DND-41 (cell line): ENCODE results near the gene MYL3.

Source experiments
- ATAC-seq: fragments of 200-7000 bp; cut with Tn5 transposase; 3 replicates; pipeline ENCODE4 v1.9.1; 2021; ENCODE audit warnings: low read depth; ENCODE audit not compliant: insufficient read depth
- DNase-seq: peaks from one replicate; pipeline ENCODE4 v3.0.0-alpha.2; 2020
- H2AFZ ChIP-seq: 2 replicates; pipeline ENCODE4 v1.6.0; 2012; ENCODE audit warnings: low read depth, low read length
- H3K27ac ChIP-seq: 2 replicates; pipeline ENCODE4 v1.5.1; 2012; ENCODE audit warnings: low read length, inconsistent platforms
- H3K27me3 ChIP-seq: fragments of 200-600 bp; sonication (generic); 2 replicates; pipeline ENCODE4 v1.6.0; 2012; ENCODE audit warnings: low read length, mild to moderate bottlenecking, inconsistent platforms; ENCODE audit not compliant: insufficient read depth, poor library complexity
- H3K36me3 ChIP-seq: 2 replicates; pipeline ENCODE4 v1.5.1; 2012; ENCODE audit warnings: low read length, inconsistent platforms; ENCODE audit not compliant: insufficient read depth
- H3K4me1 ChIP-seq: 2 replicates; pipeline ENCODE4 v1.5.1; 2012; ENCODE audit warnings: mild to moderate bottlenecking, low read length; ENCODE audit not compliant: insufficient read depth
- H3K4me2 ChIP-seq: 2 replicates; pipeline ENCODE4 v1.6.0; 2012; ENCODE audit warnings: mild to moderate bottlenecking, moderate library complexity, low read length, inconsistent platforms; ENCODE audit not compliant: insufficient read depth
- H3K4me3 ChIP-seq, 2 experiments: fragments of 200-600 bp in 1 of 2; shearing (Covaris generic) in 1 of 2; 2 replicates each; pipeline ENCODE4 v1.5.1; 2012 to 2016; ENCODE audit warnings: inconsistent platforms in 2 of 2, low read length in 2 of 2, mild to moderate bottlenecking in 2 of 2, low read depth in 1 of 2, moderate library complexity in 1 of 2
- H3K79me2 ChIP-seq: 2 replicates; pipeline ENCODE4 v1.6.0; 2012; ENCODE audit warnings: low read length, inconsistent platforms; ENCODE audit not compliant: insufficient read depth
- H3K9ac ChIP-seq: 2 replicates; pipeline ENCODE4 v1.6.0; 2012; ENCODE audit warnings: low read depth, mild to moderate bottlenecking, inconsistent platforms, low read length, moderate library complexity
- H3K9me3 ChIP-seq: 2 replicates; pipeline ENCODE4 v1.5.1; 2012; ENCODE audit warnings: low read length, moderate library complexity, mild to moderate bottlenecking, inconsistent platforms; ENCODE audit not compliant: insufficient read depth, severe bottlenecking
- H4K20me1 ChIP-seq: 2 replicates; pipeline ENCODE4 v1.6.0; 2012; ENCODE audit warnings: low read length; ENCODE audit not compliant: insufficient read depth
- EZH2 ChIP-seq: IDR thresholded peaks from 3 replicates; pipeline ENCODE4 v1.6.1; 2012; ENCODE audit warnings: borderline replicate concordance, low read depth, mild to moderate bottlenecking, moderate library complexity, low read length, inconsistent platforms; ENCODE audit not compliant: severe bottlenecking
- TF ChIP-seq, protein P1 (sequence below): IDR thresholded peaks from 2 replicates; pipeline ENCODE4 v1.5.1; 2012; ENCODE audit warnings: borderline replicate concordance, low read length, moderate library complexity, mild to moderate bottlenecking; ENCODE audit not compliant: poor library complexity, severe bottlenecking; ENCODE audit errors: extremely low read depth

Gene MYL3

DNA sequence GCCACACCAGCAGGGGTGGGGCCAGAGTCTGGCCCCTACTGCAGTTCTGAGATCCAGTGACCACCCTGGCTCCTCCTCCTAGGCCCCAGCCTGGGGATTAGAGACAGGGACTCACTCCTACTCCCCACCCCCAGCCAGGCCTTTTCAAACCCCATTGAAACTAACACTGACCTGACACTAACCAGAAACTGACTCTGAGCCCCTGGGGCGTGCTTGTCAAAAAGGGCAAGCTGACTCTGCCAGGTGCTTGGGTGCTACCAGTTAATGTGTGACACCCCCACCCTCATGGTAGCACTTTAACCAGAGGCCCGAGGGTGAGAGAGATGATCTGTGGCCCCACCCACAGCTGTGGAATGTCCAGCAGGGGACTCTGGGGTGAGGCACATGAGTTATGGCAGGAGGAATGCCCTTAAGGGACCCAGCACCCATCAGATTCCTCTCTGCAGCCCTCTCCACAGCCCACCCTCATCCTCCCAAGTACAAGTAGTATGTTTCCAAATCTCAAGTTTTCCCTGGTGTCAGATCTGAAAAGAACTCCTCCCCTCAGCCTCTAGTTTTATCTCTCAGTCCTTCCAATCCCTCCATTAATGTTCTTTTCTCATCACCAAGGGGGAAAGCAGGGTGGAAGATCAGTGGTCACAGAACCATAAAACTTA is 15.7 kb upstream of the MYL3 start:
- Histone ChIP-seq H4K20me1 (no peaks in the 10 kb centered on the region), H3K9me3 (no peaks in the 10 kb centered on the region), H2AFZ (no peak overlapping the region), H3K4me3 (no peak overlapping the region), H3K36me3 (no peaks in the 10 kb centered on the region), H3K27ac (no peak overlapping the region), H3K27me3 (no peaks in the 10 kb centered on the region), H3K4me2 (no peak overlapping the region), H3K9ac (no peak overlapping the region), H3K79me2 (no peaks in the 10 kb centered on the region), H3K4me1 (no peaks in the 10 kb centered on the region)
- DNase-seq: no peak
- TF ChIP-seq, protein P1, sequence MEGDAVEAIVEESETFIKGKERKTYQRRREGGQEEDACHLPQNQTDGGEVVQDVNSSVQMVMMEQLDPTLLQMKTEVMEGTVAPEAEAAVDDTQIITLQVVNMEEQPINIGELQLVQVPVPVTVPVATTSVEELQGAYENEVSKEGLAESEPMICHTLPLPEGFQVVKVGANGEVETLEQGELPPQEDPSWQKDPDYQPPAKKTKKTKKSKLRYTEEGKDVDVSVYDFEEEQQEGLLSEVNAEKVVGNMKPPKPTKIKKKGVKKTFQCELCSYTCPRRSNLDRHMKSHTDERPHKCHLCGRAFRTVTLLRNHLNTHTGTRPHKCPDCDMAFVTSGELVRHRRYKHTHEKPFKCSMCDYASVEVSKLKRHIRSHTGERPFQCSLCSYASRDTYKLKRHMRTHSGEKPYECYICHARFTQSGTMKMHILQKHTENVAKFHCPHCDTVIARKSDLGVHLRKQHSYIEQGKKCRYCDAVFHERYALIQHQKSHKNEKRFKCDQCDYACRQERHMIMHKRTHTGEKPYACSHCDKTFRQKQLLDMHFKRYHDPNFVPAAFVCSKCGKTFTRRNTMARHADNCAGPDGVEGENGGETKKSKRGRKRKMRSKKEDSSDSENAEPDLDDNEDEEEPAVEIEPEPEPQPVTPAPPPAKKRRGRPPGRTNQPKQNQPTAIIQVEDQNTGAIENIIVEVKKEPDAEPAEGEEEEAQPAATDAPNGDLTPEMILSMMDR: no peak
- no peak for TF ChIP-seq EZH2
- ATAC-seq: no peak

DNA sequence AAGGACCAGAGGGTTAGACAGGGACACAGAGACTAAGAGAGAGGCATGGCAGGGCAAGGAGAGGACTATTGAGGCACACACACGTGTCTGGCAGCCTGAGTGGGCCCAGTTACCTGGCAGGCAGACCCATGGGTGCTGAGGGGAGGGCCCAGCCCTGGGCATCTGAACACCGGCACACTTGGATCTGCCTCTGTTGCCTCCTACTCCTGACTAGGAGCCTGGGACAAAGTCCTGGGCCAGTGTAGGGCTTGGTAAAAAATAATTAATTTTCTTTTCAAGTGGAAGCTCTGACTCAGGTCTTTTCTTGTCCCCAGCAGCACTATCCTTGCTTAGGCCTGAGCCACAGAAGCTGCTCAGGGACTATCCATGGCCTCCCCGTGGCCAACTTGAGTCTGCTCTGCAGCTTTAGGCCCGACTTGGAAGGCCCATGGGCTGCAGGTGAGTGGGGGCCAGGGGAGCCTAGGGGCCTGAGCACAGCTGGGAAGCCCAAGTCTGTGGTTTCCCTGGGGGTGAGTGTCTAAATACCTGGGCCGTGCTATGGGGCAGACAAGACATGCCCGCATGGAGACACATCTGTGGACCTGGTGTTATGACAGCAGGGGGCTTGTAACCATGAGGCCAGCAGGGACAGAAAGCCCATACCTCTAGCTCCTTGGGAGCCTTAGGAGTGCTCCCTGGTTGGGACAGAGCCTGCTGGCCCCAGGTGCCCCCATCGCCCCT is 14.3 kb upstream of the MYL3 start, which contains the start of gene PTH1R:
PTH1R (plus strand) TSS at position 316 of the 720 bp plus-strand sequence. CDS start 5,839 bp downstream, outside the sequence.
- DNase-seq: no peak
- Histone ChIP-seq H3K4me1 (no peaks in the 10 kb centered on the region), H3K27me3 (no peaks in the 10 kb centered on the region), H3K36me3 (no peaks in the 10 kb centered on the region), H3K9me3 (no peaks in the 10 kb centered on the region), H3K4me3 (no peak within 1 kb of the TSS), H3K4me2 (no peak within 1 kb of the TSS), H3K79me2 (no peaks in the 10 kb centered on the region), H4K20me1 (no peaks in the 10 kb centered on the region), H2AFZ (no peak within 1 kb of the TSS), H3K9ac (no peak within 1 kb of the TSS), H3K27ac (no peak within 1 kb of the TSS)
- no peak for ATAC-seq
- no peak for TF ChIP-seq EZH2
- TF ChIP-seq, protein P1: no peak

DNA sequence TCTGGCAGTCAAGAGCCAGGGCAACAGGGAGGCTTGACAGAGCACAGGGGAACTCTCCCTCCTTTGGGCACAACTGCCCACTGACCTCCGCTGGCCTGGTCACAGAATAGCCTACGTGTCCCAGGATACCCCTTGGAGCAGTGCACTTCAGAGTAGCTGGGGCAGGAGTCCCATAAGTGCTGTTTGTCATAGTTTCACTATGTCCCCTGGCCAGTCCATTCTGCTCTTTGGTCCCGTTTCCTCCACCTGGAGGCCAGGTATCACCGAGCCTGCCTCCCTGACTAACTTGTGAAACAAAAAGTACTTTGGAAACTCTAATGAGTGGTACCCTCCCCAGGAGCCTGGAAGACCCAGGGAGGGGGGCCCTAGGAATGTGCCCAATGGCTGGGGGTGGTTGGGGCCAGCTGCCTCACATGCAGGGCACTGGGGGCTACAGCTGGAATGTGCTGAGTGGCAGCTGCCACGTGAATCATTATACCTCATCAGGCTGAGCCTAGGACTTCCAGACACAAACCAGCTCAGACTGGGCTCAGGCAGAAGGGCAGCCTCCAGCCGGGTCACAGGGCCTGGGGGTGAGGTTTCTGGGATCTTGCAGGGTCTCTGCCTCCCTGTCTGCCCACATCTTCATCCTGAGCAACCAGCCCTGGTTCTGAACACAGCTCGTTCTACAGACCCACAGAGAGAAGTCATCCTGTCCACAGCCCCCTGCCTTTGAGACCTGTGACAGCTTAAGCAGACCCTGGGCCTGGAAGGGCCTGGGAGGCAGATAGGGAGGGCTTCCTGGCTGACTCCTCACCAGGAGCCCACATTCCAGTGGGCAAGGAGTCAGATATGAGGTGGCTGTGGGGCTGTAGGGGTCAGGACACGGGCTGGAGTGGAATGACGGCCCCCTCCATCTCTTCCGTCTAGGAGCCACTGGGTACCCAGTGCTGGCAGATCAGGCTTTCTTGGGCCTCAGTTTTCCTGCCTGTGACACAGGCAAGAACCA is 13.4 kb upstream of the MYL3 start:
- Histone ChIP-seq H2AFZ (no peak overlapping the region), H3K4me2 (no peak overlapping the region), H3K9me3 (no peaks in the 10 kb centered on the region), H4K20me1 (no peaks in the 10 kb centered on the region; the same call in 1 of the 2 replicates), H3K4me1 (no peaks in the 10 kb centered on the region), H3K27ac (no peak overlapping the region), H3K9ac (no peak overlapping the region), H3K79me2 (no peaks in the 10 kb centered on the region), H3K4me3 (no peak overlapping the region), H3K27me3 (no peaks in the 10 kb centered on the region), H3K36me3 (no peaks in the 10 kb centered on the region)
- no peak for TF ChIP-seq EZH2
- TF ChIP-seq, protein P1: no peak
- no peak for ATAC-seq
- no peak for DNase-seq
